Neuronal stem cell (in vitro differentiated cells): ENCODE results near the gene TXN.

Experiments used
- DNase-seq: peaks from one replicate; pipeline ENCODE4 v3.0.0-alpha.2; 2013; ENCODE audit warnings: low spot score
- H2AFZ ChIP-seq: one replicate; pipeline ENCODE4 v1.6.1; 2013; ENCODE audit warnings: mild to moderate bottlenecking, low read length, inconsistent platforms
- H2AK5ac ChIP-seq: 2 replicates; pipeline ENCODE4 v1.6.1; 2013; ENCODE audit warnings: low read depth, mild to moderate bottlenecking, inconsistent platforms, low read length, moderate library complexity, mixed read lengths
- H2BK120ac ChIP-seq: 2 replicates; pipeline ENCODE4 v1.6.1; 2013; ENCODE audit warnings: low read depth, mild to moderate bottlenecking, inconsistent platforms, low read length, moderate library complexity, mixed read lengths
- H2BK12ac ChIP-seq: one replicate; pipeline ENCODE4 v1.6.1; 2013; ENCODE audit warnings: low read length, inconsistent platforms
- H2BK15ac ChIP-seq: 2 replicates; pipeline ENCODE4 v1.6.1; 2013; ENCODE audit warnings: mild to moderate bottlenecking, low read length, inconsistent platforms, mixed read lengths
- H2BK5ac ChIP-seq: one replicate; pipeline ENCODE4 v1.6.1; 2013; ENCODE audit warnings: inconsistent platforms, mild to moderate bottlenecking, low read length, moderate library complexity
- H3K14ac ChIP-seq: one replicate; pipeline ENCODE4 v1.6.1; 2013; ENCODE audit warnings: low read length, inconsistent platforms
- H3K18ac ChIP-seq: 2 replicates; pipeline ENCODE4 v1.6.1; 2013; ENCODE audit warnings: low read length, inconsistent platforms
- H3K23ac ChIP-seq: 2 replicates; pipeline ENCODE4 v1.6.1; 2013; ENCODE audit warnings: low read depth, mild to moderate bottlenecking, mixed read lengths, low read length, inconsistent platforms; ENCODE audit not compliant: poor library complexity
- H3K27ac ChIP-seq: replicated peaks from 3 replicates; pipeline ENCODE4 v1.5.1; 2013; ENCODE audit warnings: low read length, inconsistent platforms
- H3K27me3 ChIP-seq, 3 experiments: 2 replicates each; pipeline ENCODE4 v1.6.1; 2013; ENCODE audit warnings: low read length in 3 of 3, mild to moderate bottlenecking in 2 of 3, inconsistent platforms in 1 of 3, low read depth in 1 of 3, mixed read lengths in 1 of 3, moderate library complexity in 1 of 3; ENCODE audit not compliant: control insufficient read depth in 3 of 3, insufficient read depth in 3 of 3
- H3K36me3 ChIP-seq, 2 donors: replicated peaks in 1 of 2; 2 replicates each; pipeline ENCODE4 v1.6.1; 2013; ENCODE audit warnings: low read length in 2 of 2; ENCODE audit not compliant: control insufficient read depth in 2 of 2, insufficient read depth in 2 of 2
- H3K4ac ChIP-seq: 2 replicates; pipeline ENCODE4 v1.6.1; 2013; ENCODE audit warnings: inconsistent platforms, mild to moderate bottlenecking, low read length, moderate library complexity
- H3K4me1 ChIP-seq, 2 donors: 1 replicate in 1 of 2; 2 replicates in 1 of 2; pipeline ENCODE4 v1.6.1; 2013; ENCODE audit warnings: low read length in 2 of 2, low read depth in 1 of 2; ENCODE audit not compliant: control insufficient read depth in 2 of 2, insufficient read depth in 1 of 2
- H3K4me2 ChIP-seq: one replicate; pipeline ENCODE4 v1.6.1; 2013; ENCODE audit warnings: mild to moderate bottlenecking, low read length, inconsistent platforms; ENCODE audit not compliant: insufficient read depth, poor library complexity, severe bottlenecking
- H3K4me3 ChIP-seq, 2 donors: 2 replicates each; pipeline ENCODE4 v1.5.1; 2013; ENCODE audit warnings: low read length in 2 of 2, mild to moderate bottlenecking in 2 of 2, inconsistent platforms in 1 of 2, moderate library complexity in 1 of 2
- H3K79me1 ChIP-seq: one replicate; pipeline ENCODE4 v1.6.1; 2013; ENCODE audit warnings: low read depth, mild to moderate bottlenecking, inconsistent platforms, low read length, moderate library complexity
- H3K9ac ChIP-seq: one replicate; pipeline ENCODE4 v1.6.1; 2013; ENCODE audit warnings: mild to moderate bottlenecking, low read depth, low read length, inconsistent platforms; ENCODE audit not compliant: poor library complexity
- H3K9me3 ChIP-seq, 2 donors: replicated peaks in 1 of 2; 2 replicates each; pipeline versions ENCODE3 to v1.6.1; 2013; ENCODE audit warnings: low read length in 2 of 2, mild to moderate bottlenecking in 2 of 2, inconsistent platforms in 1 of 2, low read depth in 1 of 2, mixed read lengths in 1 of 2, moderate library complexity in 1 of 2; ENCODE audit not compliant: control insufficient read depth in 2 of 2, insufficient read depth in 1 of 2
- H4K8ac ChIP-seq: one replicate; pipeline ENCODE4 v1.6.1; 2013; ENCODE audit warnings: low read depth, mild to moderate bottlenecking, inconsistent platforms, low read length, moderate library complexity
- H4K91ac ChIP-seq: one replicate; pipeline ENCODE4 v1.6.1; 2013; ENCODE audit warnings: low read length, low read depth, mild to moderate bottlenecking, inconsistent platforms; ENCODE audit not compliant: poor library complexity
- WGBS, 2 donors: extraction: QIAGEN DNeasy Blood & Tissue Kit; methylation state at CpG; one replicate each; pipeline ENCODE4 v1.1.7; 2013; ENCODE audit warnings: missing lambda C conversion rate in 2 of 2, mixed read lengths in 1 of 2; ENCODE audit not compliant: insufficient read length in 2 of 2, insufficient replicate concordance in 1 of 2; ENCODE audit errors: extremely low coverage in 2 of 2; 5-methylcytosine and 5-hydroxymethylcytosine counted together

The TXN gene

GRCh38 chr9:110291921-110292557 lies 35.7 kb upstream of the TXN start:
- DNase-seq, result no peak
- H3K36me3 ChIP-seq, result no peaks in the 10 kb centered on the region
- no peak overlapping the region for H3K4ac ChIP-seq
- H3K9me3 ChIP-seq, result no peaks in the 10 kb centered on the region
- WGBS, 2 donors, result no CpG with 5 or more reads among the region's 28 CpGs
- H3K27ac ChIP-seq, result no peak overlapping the region
- H3K23ac ChIP-seq, result no peak overlapping the region
- H4K91ac ChIP-seq, result no peak overlapping the region
- no peak overlapping the region for H2BK5ac ChIP-seq
- H2BK120ac ChIP-seq, result no peak overlapping the region
- no peaks in the 10 kb centered on the region for H3K4me1 ChIP-seq
- H3K4me2 ChIP-seq, result no peak overlapping the region
- no peak overlapping the region for H3K9ac ChIP-seq
- no peaks in the 10 kb centered on the region for H3K79me1 ChIP-seq
- no peak overlapping the region for H2AK5ac ChIP-seq
- H3K4me3 ChIP-seq, result no peak overlapping the region
- no peak overlapping the region for H2AFZ ChIP-seq
- H2BK15ac ChIP-seq, result no peak overlapping the region
- H3K18ac ChIP-seq, result no peak overlapping the region
- no peak overlapping the region for H4K8ac ChIP-seq
- H3K14ac ChIP-seq, result peak overlapping the region; percentile 75
- H3K27me3 ChIP-seq, result peaks cover 0 to 5% (median 0%) of the 10 kb centered on the region in 3 experiments
- no peak overlapping the region for H2BK12ac ChIP-seq

GRCh38 chr9:110290001-110290400 lies 33.7 kb upstream of the TXN start:
- no peak overlapping the region for H4K8ac ChIP-seq

GRCh38 chr9:110288503-110288902 lies 32.2 kb upstream of the TXN start:
- H3K4ac ChIP-seq, result no peak overlapping the region
- no peak overlapping the region for H4K91ac ChIP-seq
- H2AK5ac ChIP-seq, result no peak overlapping the region
- no peak overlapping the region for H3K27ac ChIP-seq
- no peak overlapping the region for H2BK5ac ChIP-seq
- no peak for DNase-seq
- H3K9me3 ChIP-seq, result no peaks in the 10 kb centered on the region
- no peak overlapping the region for H3K9ac ChIP-seq
- no peaks in the 10 kb centered on the region for H3K4me1 ChIP-seq
- H3K23ac ChIP-seq, result no peak overlapping the region
- H4K8ac ChIP-seq, result no peak overlapping the region
- H3K18ac ChIP-seq, result no peak overlapping the region
- H2AFZ ChIP-seq, result no peak overlapping the region
- H2BK12ac ChIP-seq, result no peak overlapping the region
- no CpG with 5 or more reads among the region's 4 CpGs for WGBS, 2 donors
- peaks cover 0 to 5% (median 0%) of the 10 kb centered on the region in 3 experiments for H3K27me3 ChIP-seq
- no peak overlapping the region for H3K4me2 ChIP-seq
- no peak overlapping the region for H2BK120ac ChIP-seq
- no peaks in the 10 kb centered on the region for H3K36me3 ChIP-seq
- no peaks in the 10 kb centered on the region for H3K79me1 ChIP-seq
- H3K14ac ChIP-seq, result no peak overlapping the region
- H2BK15ac ChIP-seq, result no peak overlapping the region
- H3K4me3 ChIP-seq, result no peak overlapping the region

More at GRCh38 chr9:110290001-110290400, 33.7 kb upstream of the TXN start:
- H3K9ac ChIP-seq, result no peak overlapping the region
- no peak overlapping the region for H3K4ac ChIP-seq
- H3K18ac ChIP-seq, result no peak overlapping the region
- H3K27me3 ChIP-seq, result peaks cover 0 to 5% (median 0%) of the 10 kb centered on the region in 3 experiments
- no peak overlapping the region for H2BK120ac ChIP-seq
- no peaks in the 10 kb centered on the region for H3K4me1 ChIP-seq
- H2BK5ac ChIP-seq, result no peak overlapping the region
- no peak overlapping the region for H2BK15ac ChIP-seq
- H3K23ac ChIP-seq, result no peak overlapping the region
- no peak overlapping the region for H2AFZ ChIP-seq
- WGBS, 2 donors, result no CpG with 5 or more reads among the region's 1 CpG
- H2BK12ac ChIP-seq, result no peak overlapping the region
- H2AK5ac ChIP-seq, result no peak overlapping the region
- no peak overlapping the region for H3K4me3 ChIP-seq
- no peak overlapping the region for H4K91ac ChIP-seq
- no peaks in the 10 kb centered on the region for H3K9me3 ChIP-seq
- H3K27ac ChIP-seq, result no peak overlapping the region
- H3K4me2 ChIP-seq, result no peak overlapping the region
- no peak overlapping the region for H3K14ac ChIP-seq
- no peak for DNase-seq
- H3K36me3 ChIP-seq, result no peaks in the 10 kb centered on the region
- H3K79me1 ChIP-seq, result no peaks in the 10 kb centered on the region

- no peak overlapping the region for H2AFZ ChIP-seq
- no peaks in the 10 kb centered on the region for H3K79me1 ChIP-seq
These were observed 31.0 kb upstream of the TXN start for GRCh38 chr9:110287289-110287680.

More at GRCh38 chr9:110287289-110287680, 31.0 kb upstream of the TXN start:
- Histone ChIP-seq H3K4me1 (no peaks in the 10 kb centered on the region), H3K23ac (no peak overlapping the region), H3K27ac (no peak overlapping the region), H3K9me3 (no peaks in the 10 kb centered on the region), H2BK15ac (no peak overlapping the region), H2BK5ac (no peak overlapping the region), H3K4me2 (no peak overlapping the region), H2AK5ac (no peak overlapping the region), H3K14ac (no peak overlapping the region), H3K9ac (no peak overlapping the region), H4K91ac (no peak overlapping the region), H3K36me3 (no peaks in the 10 kb centered on the region), H3K27me3 (peaks cover 0 to 5% (median 0%) of the 10 kb centered on the region in 3 experiments), H2BK120ac (no peak overlapping the region), H3K4ac (no peak overlapping the region), H3K4me3 (no peak overlapping the region), H4K8ac (no peak overlapping the region), H3K18ac (no peak overlapping the region), H2BK12ac (no peak overlapping the region)
- no CpG with 5 or more reads among the region's 6 CpGs for WGBS, 2 donors
- no peak for DNase-seq
